HG03097 (cell line): Measurements from ENCODE around the gene NOTCH4.

Source experiments
- ATAC-seq: cut with Tn5 transposase; IDR thresholded peaks from one replicate; pipeline ENCODE4 v1.9.1; 2021; ENCODE audit not compliant: unreplicated experiment, low FRiP score

Gene NOTCH4

DNA sequence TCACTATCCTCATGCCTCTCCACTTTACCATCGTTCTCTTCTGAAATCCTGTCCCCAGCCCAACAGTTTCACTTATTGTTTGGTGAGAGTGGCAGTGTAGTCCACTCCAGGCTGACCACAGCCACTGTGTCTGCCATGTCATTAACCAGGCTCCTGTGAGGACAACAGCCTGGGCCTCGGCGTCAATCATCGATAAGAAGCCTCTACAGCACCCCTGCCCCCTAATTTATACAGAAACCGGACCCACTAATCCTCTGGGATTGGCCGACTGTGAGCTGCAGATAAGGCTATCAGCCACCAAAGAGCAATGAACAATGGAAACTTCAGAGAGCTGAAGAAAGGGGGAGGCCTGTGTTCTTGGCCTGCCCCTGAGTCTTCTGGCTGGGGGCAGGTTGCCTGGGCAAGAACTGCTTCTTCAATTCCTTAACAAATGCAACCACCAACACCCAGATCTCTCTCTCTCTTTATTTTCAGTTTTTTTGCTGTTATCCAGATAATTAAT, 56.1 kb downstream of the NOTCH4 start:
- no peak for ATAC-seq

DNA sequence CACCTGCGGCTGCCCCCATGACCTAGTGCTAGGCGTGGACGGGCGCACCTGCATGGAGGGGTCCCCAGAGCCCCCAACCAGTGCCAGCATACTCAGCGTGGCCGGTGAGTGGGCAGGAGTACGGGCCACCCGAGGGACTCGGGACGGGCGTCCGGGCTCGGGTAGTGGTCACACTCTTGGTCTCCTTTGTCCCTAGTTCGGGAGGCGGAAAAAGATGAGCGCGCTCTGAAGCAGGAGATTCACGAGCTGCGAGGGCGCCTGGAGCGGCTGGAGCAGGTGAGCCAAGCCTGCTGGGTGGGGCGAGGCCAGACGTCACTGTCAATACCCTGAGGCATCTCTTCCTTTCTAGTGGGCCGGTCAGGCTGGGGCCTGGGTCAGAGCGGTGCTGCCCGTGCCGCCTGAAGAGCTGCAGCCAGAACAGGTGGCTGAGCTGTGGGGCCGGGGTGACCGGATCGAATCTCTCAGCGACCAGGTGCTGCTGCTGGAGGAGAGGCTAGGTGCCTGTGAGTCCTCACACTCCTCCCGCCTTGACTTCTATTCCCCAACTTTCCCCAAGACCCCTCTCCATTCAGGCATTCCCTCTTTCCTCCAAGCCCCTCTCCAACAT, 56.6 kb downstream of the NOTCH4 start:
- no peak for ATAC-seq

DNA sequence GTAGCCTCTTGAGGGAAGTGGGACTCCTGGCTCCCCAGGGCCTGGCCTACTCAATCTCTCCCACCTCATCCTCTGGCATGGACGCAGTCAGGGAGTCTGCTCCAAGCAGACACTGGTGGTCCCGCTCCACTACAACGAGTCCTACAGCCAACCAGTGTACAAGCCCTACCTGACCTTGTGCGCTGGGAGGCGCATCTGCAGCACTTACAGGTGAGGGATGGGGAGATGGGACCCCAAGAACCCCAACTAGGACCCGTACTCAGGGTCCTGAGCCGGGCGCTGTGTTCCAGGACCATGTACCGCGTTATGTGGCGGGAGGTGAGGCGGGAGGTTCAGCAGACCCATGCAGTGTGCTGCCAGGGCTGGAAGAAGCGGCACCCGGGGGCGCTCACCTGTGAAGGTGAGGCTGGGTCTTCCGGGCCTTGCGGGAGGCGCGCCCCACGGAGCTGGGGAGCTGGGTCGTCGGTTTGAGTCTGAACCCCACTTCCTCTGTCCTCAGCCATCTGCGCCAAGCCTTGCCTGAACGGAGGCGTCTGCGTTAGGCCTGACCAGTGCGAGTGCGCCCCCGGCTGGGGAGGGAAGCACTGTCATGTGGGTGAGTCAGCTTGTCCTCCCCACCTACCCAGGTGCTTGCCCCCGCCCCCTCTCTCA, 57.3 kb downstream of the NOTCH4 start:
- no peak for ATAC-seq

DNA sequence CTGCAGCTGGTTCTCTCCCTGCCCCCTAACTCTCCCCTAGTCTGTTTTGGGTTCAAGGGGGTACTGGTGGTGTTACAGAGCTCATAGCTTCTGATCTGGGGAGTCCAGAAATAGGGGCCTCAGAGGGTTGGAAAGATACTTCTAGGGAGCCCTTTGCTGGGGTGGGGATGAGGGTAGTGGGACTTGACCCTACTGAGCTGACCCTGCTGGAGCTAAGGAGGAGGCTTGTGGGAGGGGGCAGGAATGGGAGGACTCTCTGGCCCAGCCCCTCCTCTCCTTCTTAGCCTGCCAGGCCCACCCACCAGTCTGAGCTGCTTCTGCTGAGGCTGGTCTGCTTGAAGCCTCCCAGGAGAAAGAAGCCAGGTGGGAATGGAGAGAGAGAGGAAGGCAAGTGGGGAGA, 59.6 kb downstream of the NOTCH4 start, which contains the start of gene EGFL8:
EGFL8 (plus strand) TSS at position 301 of the 400 bp plus-strand sequence. CDS start 1,571 bp downstream, outside the sequence.
- no peak for ATAC-seq

DNA sequence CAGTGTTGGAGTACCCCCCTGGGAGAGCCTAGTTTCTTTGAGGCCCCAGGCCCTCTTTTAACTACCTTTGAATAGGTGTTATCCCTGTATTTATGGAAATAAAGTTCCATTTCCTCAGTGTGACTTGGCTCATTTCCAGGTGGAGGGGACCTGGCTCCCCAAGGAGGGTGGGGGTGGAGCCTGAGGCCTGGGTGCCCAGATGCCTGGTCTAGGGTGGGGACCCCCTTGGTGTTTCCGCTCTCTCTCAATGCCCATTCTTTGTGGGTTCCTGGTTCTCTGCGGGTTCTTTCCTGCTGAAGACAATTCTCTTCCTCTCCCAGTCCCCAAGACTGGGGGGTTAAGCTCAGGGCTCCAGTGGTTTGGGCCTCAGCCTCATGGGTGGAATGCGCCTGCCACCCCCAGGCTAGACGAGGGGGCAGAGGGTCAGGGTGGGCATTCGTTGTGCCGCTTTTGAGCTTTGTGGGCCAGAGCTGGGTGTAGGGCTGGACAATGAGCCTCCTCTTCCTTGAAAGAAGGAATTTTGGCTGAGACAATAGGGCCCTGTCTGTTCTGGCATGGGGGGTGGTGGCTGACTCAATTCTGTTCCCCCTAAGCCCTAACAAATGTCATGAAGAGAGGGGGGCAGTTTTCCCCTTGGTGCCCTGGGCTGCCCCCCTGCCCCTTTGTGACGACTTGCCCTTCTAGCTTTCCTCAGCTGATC, 60.2 kb downstream of the NOTCH4 start:
- no peak for ATAC-seq

DNA sequence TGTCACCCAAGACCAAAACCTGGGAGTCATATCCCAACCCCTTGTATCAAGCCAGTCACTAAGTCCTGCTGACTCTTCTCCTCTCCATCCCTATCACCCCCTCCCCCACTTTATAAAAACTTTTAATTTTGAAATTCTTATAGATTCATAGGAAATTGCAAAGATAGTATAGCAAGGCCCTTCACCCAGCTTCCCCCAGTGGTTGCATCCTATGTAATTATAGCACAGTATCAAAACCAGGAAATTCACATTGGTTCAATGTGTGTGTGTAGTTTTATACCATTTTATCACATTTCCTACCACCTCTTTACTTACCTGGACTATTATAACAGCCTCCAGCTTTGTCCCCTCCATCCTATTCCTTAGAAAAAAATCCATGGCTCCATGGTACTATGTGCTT, 65.8 kb downstream of the NOTCH4 start:
- no peak for ATAC-seq

DNA sequence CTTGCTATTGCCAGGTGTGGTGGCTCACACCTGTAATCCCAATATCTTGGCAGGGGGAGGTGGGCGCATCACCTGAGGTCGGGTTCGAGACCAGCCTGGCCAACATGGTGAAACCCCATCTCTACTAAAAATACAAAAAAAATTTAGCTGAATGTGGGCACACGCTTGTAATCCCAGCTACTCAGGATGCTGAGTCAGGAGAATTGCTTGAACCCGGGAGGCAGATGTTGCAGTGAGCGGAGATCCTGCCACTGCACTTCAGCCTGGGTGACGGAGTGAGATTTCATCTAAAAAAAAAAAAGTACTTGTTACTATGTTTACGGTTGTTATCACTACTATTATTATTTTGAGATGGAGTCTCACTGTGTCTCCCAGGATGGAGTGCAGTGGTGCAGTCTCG, 67.0 kb downstream of the NOTCH4 start:
- no peak for ATAC-seq

DNA sequence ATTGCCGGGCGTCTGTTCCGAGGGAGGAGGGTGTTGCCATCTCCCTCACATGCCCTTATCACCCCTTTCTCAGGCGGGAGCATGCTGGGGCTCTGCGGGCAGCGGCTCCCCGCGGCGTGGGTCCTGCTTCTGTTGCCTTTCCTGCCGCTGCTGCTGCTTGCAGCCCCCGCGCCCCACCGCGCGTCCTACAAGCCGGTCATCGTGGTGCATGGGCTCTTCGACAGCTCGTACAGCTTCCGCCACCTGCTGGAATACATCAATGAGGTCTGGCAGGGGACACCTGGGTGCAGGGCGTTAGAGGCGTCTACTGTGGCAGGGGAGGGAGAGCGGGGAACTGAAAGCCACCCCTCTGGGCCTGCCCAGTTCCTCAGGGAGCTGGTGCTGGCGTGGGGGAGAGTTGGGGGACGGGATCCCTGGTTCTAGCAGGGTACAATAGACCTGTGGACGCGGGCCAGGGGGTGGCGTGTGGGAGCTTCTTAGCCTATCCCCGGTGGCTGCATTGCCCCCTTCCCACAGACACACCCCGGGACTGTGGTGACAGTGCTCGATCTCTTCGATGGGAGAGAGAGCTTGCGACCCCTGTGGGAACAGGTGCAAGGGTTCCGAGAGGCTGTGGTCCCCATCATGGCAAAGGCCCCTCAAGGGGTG, 69.2 kb downstream of the NOTCH4 start:
- no peak for ATAC-seq

DNA sequence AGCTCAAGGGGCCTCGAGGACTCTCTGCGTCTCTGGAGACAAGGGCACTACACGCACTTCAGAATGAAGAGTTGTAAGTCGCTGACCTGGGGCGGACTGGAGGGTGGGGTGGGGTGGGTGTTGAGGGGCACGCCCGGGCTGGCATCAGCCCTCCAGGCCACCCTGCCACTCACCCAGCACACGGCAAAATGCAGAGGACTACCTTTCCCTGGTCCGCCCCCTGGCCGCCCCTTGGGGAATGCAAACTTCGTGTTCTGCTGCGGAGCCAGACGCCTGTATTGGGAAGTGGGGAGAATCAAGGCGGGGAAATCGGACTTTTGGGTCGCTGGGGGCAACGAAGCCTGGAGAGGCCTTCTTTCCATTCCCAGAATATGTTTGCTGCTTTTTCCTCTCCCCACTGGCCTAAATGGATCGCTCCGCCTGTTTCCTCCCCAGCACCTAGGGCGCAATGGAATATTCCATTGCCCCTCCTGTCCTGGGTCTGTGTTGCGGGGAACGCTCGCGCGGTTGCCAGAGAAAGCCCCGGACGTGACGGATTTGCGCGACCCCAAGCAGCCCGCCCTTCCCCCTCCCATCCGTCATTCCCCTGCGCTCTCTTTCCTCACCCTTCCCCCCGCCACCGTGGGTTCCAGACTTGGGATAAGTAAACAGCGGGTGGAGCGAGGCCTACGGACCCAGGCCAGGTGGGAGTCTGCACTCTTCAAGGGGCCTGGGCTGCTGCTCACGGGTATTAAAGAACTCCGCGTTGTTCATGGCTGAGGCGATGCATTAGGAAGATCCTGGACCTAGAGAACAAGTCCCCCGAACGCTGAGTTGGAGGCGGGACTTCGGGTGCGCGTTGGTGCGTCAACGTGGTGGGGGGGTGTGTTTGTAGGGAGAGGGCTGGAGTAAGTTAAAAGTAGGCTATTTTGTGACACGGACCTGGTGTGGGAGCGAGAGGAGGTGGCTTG, 70.0 kb downstream of the NOTCH4 start, which contains the start of gene PPT2:
PPT2 (plus strand) TSS at position 578 of the 950 bp plus-strand sequence. CDS start 454 bp downstream, outside the sequence.
- no peak for ATAC-seq

DNA sequence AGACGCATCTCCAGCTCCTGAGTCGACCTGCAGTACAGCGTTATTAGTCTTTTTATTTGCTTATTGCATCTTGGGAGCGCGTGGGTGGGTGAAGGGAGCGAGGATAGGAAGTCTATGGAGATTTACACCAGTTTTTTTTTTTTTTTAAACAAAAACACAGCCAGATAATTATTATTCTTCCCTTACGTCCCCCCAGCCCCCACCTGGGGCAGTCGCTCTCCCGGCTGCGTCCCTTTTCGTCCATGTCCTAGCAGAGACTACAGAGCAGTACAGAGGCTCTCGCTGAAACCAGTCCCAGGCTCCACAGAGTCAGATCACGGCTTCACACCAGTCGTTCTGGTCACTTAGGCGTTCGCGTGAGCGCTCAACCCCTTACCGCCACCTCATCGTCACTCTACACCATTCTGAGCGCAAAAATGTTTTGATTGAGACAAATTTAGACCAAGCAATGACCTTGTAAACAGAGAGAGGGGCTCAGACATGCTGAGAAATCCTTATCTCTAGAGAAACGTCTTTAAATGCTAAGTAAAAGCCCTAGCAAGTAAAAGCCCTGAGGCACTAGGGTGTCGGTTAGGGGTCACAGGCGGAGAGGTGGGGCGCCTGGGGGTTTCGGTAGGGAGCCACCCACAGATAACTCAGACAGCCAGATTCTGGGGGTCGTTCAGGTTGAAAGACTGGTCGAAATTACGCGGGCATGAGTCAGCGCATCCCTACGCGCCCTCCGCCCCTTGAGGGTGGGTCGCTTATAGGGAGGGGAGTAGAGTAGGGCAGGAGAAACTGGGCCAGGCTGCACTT, 70.9 kb downstream of the NOTCH4 start:
- no peak for ATAC-seq

DNA sequence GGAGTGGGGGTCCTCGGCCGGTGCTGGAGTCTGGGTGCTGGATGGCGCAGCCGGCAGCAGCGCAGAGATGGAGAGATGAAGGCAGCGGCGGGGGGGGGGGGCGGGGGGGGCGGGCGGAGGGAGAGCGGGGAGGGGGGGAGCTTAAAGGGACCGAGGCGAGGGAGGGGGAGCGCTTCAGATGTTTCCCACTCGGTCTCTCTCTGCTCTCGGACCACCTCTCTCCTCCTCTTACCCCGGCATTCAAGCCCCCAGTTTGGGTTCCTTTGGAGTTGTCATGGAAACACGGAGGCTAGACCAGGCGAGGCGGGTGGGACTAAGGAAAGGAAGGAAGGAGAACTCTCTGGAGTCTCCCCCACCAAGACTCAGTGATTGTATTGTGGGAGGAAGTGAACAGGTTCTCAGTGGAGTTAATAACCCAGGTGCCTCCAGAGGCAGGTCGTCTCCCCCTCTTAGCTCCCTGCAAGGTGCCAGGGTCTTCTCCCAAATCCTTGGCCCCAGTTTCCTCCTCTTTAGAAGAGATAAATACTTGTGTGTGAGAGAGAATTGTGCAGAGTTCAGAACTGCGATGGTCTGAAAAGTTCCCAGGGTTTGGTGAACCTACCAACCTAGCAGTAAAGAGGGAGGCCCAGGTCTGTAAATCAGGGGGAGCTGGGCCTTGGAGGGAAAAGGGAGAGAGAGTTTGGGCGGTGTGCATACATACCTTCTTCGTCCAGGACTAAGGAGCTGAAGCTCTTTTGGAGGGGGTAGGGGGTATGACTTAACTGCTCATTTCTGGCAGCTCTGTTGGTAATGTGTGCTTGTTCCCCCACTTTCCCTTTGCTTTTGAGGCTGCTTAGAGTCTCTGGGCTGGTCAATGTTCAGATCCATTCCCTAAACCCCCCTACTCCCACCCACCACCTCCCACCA, 71.8 kb downstream of the NOTCH4 start, which contains the start of gene PRRT1:
PRRT1 (minus strand) TSS at position 77 of the 906 bp plus-strand sequence. CDS start 112 bp downstream, outside the sequence.
- no peak for ATAC-seq

DNA sequence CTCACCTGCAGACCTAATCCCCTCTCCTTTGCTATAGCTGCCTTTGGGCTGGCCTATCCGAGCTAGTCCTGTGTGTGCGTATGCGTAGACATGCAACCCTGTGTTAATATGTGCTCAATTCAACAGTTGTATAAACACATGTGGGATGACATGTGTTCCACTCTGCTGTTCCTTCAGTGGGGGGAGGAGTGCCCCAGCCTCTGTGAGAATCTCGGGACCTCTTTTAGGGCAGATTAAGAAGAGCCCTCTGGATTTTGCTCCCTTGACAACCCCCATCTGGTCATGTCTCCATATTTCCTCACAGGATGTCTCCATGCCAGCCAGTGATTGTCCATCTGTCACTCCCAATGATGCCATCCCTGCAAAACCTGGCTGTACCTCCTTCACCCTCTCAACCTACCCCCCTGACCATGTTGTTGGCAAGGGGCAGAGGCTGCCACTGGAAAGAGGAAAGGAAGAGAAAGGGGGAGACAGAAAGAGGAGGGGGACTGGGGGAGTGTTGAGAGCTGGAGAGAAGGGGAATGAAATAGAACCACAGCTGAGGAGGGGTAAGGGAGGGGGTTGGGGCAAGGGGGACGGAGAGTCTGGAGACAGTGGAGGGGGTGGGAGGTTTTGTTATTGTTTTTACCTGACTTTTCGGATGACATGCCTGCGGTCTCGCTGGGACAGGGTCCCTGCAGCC, 72.5 kb downstream of the NOTCH4 start:
- no peak for ATAC-seq

DNA sequence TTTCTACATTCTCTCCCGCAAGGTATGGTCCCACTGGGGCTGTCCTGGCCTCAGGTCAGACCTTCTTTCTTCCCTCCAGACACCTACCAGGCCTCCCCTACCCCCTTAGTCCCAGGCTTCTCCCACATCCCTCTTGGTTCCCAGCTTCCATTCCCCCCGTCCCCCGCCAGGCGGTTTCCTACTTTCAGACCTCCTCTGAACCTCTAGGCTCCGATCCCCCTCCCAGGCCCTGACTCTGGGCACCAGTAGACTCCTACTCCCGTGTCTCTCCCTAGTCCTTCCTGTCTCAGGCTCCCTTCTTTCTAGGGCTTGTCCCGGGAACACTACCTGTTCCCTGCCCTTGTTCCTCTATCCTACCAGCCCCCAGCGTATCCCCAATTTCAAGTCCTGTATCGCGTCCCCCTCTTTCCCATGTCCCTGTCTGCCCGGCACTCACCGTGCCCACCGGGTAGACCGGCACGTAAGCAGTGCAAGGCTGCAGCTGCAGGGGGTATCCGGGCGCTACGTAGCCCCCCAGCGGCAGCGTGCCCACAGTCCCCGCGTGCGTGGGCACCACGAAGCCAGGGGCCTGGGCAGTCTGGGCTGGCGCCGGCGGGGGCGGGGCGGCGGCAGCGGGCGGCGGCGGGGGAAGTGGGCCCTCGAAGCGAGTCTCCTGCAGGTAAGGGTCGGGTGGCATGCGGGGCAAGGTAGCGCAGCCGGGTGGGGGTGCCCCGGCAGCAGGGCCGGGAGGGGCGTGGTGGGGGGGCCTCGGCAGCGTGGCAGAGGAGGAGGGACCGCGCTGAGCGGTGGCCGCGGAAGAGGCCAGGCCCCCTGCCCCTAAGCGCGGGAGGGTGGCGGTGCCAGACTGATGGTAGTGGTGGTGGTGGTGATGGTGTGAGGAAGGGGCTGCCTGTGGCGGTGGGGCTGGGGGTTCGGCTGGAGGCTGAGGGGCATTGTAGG, 73.7 kb downstream of the NOTCH4 start:
- no peak for ATAC-seq

DNA sequence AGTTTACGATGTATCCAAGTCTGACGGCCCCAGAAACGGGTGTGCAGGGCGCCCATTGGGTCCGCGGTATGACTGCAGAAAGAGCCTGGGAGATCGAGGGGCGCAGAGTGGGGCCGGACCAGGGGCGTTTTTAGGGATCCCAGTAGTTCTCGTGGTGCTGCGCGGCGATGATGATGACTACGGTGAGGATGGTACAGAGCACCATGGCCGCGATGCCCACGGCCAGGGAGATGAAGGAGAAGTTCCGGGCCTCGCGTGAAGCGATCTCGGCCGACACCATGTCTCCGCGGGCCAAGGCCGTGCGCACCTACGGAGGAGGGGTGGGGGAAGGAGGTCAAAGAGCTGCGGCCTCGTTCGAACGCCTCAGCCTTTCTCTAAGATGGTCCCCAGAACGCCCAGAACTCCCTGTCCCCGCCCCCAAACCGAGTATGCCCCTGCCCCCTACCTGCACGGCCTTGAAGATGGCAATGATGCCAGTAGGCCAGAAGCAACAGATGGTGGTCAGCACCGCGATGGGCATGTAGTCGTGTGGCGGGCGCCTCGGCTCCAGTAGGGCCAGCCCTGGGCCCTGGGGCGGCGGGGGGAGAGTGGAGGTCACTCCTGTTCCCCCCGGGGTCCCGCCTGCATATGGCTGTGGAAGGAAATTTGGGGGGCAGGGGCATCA, 74.6 kb downstream of the NOTCH4 start:
- ATAC-seq, result no peak

DNA sequence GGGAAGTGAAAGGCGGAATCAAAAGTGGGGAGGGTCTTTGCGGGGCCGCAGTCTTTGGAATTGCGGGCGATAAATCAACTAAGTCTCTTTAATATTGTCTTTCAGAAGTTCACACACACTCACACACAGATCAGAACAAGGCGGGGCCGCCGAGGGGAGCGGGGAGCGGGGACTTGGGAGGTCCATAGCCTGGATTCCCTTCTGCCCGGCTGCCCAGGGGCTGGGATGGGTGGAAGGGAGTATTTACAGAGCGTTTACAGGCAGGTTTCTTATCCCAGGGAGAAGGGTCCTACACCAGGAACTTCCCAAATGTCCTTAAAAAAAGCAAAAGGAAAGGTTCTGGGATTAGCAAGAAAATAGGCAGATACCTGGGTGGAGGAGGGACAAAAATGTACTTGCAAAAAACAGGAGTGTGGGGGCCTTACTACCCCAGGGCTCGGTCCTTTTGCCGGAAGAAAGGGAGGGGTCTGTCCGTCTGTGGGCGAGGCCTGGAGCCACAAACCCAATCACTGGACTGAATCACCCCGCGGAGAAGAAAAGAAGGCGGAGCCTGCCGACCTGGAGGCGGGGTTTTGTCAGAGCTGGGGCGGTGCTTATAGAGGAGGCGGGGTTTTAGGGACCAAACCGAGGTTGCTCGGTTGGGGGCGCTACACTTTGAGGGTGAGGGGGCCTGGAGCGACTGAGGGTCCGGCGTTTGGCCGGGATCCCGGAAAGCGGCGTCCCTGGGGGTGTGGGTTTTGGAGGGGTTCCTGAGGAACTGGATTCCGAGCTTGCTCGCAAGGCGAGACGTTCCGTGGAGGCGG, 75.4 kb downstream of the NOTCH4 start:
- no peak for ATAC-seq
